OCI-LY3 (cell line): Measurements from ENCODE around the gene CCDC183.

Experiments used
- CTCF ChIP-seq: fragments of 200-600, 300-600 bp; sonication (generic); IDR thresholded peaks from 2 replicates; pipeline ENCODE4 v1.5.1; 2014; ENCODE audit warnings: antibody characterized with exemption, low read length, low read depth
- EZH2phosphoT487 ChIP-seq: fragments of 200-600 bp; shearing (Covaris generic); IDR thresholded peaks from 2 replicates; pipeline ENCODE4 v1.6.1; 2018; ENCODE audit warnings: antibody characterized with exemption, mixed run types, low read depth

- TF ChIP-seq CTCF, result no peak
- no peak for TF ChIP-seq EZH2phosphoT487
Measured at GRCh38 chr9:136748666-136749611, 47.2 kb upstream of the CCDC183 start.
